BJ (cell line): ENCODE data around the gene FNDC1. TPM values are rescaled to one million over a fixed set of nuclear protein-coding genes. Genes with fewer than 3 reads are reported as not detected.

Experiments used
- CTCF ChIA-PET: fragments of 350-600 bp; formaldehyde crosslinking; extraction: SDS; loops from one replicate; lab custom pipeline; 2021; ENCODE audit warnings: antibody characterized with exemption, inconsistent platforms; lab: Yijun Ruan, JAX
- POLR2A ChIA-PET: fragments of 300-600 bp; sonication (Branson Sonifier 250); formaldehyde crosslinking; extraction: SDS; loops from one replicate; lab custom pipeline; 2021; ENCODE audit warnings: antibody characterized with exemption; lab: Charles Lee
- DNase-seq: peaks from one replicate; pipeline ENCODE4 v3.0.0-alpha.2; 2011; ENCODE audit warnings: low read depth
- H3K27me3 ChIP-seq: 2 replicates; pipeline ENCODE4 v1.6.0; 2011; ENCODE audit warnings: low read length; ENCODE audit not compliant: control insufficient read depth, insufficient read depth
- H3K36me3 ChIP-seq: 2 replicates; pipeline ENCODE4 v1.5.1; 2011; ENCODE audit warnings: low read length; ENCODE audit not compliant: control insufficient read depth, insufficient read depth
- H3K4me3 ChIP-seq: 2 replicates; pipeline ENCODE4 v1.5.1; 2011; ENCODE audit warnings: low read depth, mild to moderate bottlenecking, control low read depth, low read length
- polyA plus RNA-seq: library from polyadenylated mRNA; depleted of rRNA; stranded (reverse); fragments of >200 nt; gene quantifications from 2 replicates; pipeline ENCODE4 v1.2.3, GENCODE V29; 2011
- TF ChIP-seq, protein P1 (sequence below): IDR thresholded peaks from 2 replicates; pipeline ENCODE4 v1.5.1; 2011; ENCODE audit warnings: low read depth, mild to moderate bottlenecking, control low read depth, inconsistent platforms, low read length, moderate library complexity; ENCODE audit not compliant: insufficient read depth

The FNDC1 gene
- polyA plus RNA-seq, 1 experiment, result 0.10 TPM

DNA sequence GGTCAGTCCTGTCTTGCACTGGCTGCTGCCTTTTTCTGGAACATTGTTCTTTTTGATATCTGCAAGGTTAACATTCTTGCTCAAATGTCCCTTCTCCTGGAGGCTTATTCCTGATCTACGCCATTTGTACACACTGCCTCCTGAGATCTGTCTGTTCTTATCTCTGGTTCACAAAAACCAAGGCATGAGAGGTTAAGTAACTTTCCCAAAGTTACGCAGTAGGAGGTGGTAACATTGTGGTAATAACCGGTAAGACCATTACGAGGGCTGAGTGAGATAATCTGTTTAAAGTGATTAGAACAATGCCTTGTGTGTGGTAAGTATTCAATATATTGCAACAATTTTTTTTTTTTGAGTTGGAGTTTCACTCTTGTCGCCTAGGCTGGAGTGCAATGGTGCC, 132.1 kb downstream of the FNDC1 start:
- POLR2A ChIA-PET, result no interaction called here
- Histone ChIP-seq H3K4me3 (no peak overlapping the region), H3K36me3 (no peaks in the 10 kb centered on the region), H3K27me3 (no peaks in the 10 kb centered on the region)
- CTCF ChIA-PET, result interaction anchor here (1.0 kb wide), 1 partner anchor 10 kb away, joined by 4 read pairs; no protein-coding TSS in a partner anchor
- DNase-seq, result no peak
- TF ChIP-seq, protein P1, sequence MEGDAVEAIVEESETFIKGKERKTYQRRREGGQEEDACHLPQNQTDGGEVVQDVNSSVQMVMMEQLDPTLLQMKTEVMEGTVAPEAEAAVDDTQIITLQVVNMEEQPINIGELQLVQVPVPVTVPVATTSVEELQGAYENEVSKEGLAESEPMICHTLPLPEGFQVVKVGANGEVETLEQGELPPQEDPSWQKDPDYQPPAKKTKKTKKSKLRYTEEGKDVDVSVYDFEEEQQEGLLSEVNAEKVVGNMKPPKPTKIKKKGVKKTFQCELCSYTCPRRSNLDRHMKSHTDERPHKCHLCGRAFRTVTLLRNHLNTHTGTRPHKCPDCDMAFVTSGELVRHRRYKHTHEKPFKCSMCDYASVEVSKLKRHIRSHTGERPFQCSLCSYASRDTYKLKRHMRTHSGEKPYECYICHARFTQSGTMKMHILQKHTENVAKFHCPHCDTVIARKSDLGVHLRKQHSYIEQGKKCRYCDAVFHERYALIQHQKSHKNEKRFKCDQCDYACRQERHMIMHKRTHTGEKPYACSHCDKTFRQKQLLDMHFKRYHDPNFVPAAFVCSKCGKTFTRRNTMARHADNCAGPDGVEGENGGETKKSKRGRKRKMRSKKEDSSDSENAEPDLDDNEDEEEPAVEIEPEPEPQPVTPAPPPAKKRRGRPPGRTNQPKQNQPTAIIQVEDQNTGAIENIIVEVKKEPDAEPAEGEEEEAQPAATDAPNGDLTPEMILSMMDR, result no peak

DNA sequence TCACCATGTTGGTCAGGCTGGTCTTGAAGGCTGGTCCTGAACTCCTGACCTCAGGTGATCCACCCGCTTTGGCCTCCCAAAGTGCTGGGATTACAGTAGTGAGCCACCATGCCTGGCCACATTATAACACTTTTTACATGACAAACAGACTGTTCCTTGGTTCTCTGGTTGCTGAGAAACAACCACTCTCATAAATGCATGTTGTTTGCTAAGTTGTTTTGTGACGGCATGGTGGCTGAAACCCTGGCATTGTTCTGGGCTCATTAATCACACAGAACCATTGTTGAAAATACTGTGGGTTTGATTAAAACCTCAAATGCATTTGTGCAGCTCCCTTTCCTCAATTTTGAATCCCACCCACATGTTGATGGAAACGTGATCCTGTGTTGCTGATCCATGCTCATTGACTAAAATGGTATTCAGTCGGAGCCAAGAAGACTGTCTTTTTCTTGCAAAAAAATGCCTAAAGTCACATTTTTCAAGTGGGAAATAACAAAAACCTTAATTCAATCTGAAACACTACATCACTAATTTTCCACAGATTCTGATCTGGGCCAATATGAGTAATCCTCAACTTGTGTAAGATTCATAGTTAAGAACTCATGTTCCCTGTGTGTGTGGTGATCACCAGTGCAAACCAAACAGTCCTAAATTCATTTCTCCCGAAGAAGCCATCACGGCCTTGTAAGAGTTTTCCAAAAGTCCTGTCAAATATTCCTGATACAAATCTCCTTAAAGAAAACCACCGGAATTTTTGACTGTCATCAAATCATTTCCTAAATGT, 132.8 kb downstream of the FNDC1 start:
- POLR2A ChIA-PET, result no interaction called here

DNA sequence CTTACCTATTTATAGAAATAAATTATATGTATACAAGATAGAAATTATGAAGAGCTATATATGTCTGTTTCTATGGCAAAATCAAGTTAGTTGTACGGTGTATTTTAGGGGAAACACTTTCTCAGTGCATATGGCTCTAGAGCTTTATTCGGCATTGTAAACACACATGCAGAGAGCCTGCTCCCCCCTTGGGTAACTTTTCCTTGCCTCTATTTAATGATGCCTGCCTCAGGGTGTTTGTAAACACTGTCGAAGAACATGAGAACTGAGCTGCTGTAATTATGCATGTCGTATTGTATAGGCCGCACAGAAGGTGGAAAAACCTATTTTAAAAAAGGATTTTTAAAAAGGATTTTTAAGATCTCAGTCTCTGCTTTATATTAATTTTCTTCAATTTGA, 133.4 kb downstream of the FNDC1 start:
- POLR2A ChIA-PET, result no interaction called here
- Histone ChIP-seq H3K4me3 (no peak overlapping the region), H3K36me3 (no peaks in the 10 kb centered on the region), H3K27me3 (no peaks in the 10 kb centered on the region)
- DNase-seq, result no peak
- TF ChIP-seq, protein P1, result no peak
- CTCF ChIA-PET, result no interaction called here

More for the DNA sequence above, 132.8 kb downstream of the FNDC1 start:
- CTCF ChIA-PET, result interaction anchor here (1.0 kb wide), 1 partner anchor 9 kb away, joined by 4 read pairs; no protein-coding TSS in a partner anchor
- no peaks in the 10 kb centered on the region for H3K36me3 ChIP-seq
- DNase-seq, result no peak
- H3K4me3 ChIP-seq, result no peak overlapping the region
- TF ChIP-seq, protein P1, result no peak
- no peaks in the 10 kb centered on the region for H3K27me3 ChIP-seq

DNA sequence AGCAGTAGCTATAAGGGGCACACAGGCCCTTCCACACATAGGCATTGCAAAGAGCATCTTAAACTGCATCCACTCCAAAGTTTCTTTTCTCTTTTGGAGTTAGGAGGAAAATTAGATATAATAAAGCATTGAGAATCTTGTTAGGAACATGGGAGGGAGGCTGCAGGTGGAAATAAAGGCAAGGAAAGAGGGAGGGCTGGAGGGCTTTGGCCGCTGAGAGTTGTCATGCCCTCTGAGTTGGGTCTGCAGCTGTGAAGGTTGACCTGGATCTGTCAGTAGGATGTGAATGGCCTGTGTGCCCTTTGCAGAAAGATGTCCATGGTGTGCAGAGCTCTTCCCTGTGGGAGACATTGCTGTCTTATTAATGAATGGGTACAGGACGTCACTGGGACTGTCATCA, 134.0 kb downstream of the FNDC1 start:
- CTCF ChIA-PET, result no interaction called here
- POLR2A ChIA-PET, result no interaction called here
- Histone ChIP-seq H3K4me3 (no peak overlapping the region), H3K27me3 (no peaks in the 10 kb centered on the region), H3K36me3 (no peaks in the 10 kb centered on the region)
- DNase-seq, result no peak
- TF ChIP-seq, protein P1, result no peak

DNA sequence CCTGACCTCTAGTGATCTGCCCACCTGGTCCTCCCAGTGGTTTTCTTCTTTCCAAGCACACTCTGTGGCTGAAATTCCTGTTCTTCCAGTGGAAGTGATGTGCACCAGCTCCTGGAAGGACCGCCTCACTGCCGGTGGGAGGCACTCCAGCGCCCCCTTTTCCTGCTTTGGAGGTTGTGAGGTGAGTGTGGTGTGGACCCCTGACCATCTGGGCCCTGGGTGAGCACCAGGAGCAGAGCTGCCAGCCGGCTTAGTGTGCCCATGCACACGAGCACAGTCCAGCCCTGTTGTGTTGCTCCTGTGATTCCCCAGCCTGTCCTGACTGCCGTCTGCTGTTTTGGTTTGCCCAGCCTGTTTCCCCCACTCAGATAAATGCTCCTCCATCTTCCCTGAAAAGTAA, 134.6 kb downstream of the FNDC1 start:
- H3K4me3 ChIP-seq, result no peak overlapping the region
- TF ChIP-seq, protein P1, result no peak
- CTCF ChIA-PET, result no interaction called here
- H3K27me3 ChIP-seq, result no peaks in the 10 kb centered on the region
- H3K36me3 ChIP-seq, result no peaks in the 10 kb centered on the region
- POLR2A ChIA-PET, result no interaction called here
- no peak for DNase-seq
